ENCODE measurements around the gene RAMP3.

Gene RAMP3

DNA sequence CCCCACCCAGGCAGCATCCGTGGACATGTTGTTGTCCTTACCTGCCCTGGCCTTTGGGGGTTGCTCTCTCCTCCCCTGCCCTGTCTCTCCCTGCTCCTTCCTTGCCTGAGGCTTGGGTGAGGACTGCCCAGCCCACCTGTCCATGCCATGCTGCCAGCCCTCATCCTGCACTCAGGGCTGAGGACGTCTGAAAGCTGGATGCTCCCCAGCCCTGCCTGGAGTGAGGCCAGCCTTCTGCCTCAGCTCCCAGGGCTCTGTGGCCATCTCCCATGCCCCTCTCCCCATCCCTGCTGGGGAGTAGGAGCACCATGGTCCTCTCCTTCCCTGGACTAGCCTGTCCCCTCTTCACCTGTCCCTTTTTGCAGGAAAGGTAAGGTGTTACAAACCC, 68.4 kb downstream of the RAMP3 start:
- DNase-seq, result no peak

DNA sequence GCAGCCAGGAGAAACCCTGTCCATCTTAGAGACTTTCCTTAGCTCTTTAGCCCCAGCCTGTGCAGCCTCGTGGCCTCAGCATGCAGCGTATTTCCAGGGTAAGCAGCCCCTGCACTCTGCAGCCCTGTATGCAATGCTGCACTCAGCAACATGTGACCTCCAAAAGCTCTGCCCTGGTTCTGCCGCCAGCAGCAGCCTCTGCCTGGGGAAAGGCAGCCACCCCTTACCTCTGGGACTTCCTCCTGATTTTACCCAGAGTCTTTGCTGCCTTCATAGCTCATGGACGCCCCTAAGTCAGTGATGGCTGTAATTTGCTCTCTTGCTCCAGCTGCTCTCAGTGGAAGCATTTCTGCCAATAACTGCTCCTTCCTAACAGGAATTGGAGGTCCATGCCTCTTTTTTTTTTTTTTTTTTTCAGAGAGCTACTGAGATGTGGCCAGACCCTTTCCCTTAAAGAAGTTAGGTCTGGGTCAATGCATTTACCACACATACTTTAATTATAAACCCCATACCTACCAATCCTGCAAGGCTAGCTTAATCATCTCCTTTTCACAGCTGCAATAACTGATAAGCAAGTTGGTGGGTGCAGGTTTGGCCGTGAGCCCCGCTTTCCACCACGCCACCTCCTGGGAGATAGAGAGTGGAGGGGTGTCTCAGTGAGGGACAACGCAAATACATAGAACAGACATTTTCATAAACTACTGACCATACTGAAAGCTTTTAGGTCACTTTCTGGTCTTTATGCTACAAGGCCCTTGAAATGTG, 71.7 kb downstream of the RAMP3 start:
- DNase-seq, result no peak

DNA sequence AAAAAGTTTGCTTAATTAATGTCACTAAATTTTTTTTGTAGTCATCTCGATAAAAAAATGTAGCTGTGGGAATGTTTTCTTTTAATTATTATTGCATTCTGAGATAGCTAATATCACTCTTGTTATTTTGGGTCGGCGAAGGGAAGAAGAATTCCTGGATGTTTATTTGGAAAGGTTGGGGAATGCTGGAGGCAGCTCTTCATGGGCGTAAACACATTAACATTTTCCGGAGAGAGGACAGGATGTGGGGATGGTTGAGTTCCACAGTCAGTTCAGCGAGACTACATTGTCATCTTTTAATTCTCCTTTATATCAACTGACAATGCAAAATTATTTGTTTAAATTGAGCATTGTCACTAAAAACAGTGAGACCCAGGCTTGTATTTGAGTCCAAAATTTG, 72.5 kb downstream of the RAMP3 start:
- DNase-seq, result no peak

DNA sequence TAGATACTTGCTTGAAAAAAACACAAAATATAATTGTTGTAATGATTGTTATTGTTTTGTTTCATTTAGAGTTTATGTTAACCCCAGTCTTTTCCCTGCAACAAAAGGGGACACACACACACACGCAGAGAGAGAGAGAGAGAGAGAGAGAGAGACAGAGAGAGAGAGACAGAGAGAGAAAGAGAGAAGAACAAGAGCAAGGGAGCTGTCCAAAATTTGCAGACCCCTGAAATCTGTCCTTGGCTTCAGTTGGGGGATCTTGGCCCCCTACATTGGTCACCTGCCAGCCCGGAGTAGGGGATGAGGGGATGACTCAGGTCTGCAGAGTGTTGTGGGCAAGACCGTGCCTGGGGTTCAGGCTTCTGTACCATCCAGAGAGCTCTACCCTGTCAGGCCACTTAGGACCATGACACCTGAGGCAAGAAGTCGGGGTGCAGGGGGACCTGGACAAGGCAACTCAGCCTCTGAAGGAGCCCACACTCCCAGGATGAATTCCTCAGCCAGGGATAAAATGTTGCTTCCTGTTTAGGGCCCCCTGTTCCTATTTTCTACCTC, 73.1 kb downstream of the RAMP3 start:
- no peak for DNase-seq

DNA sequence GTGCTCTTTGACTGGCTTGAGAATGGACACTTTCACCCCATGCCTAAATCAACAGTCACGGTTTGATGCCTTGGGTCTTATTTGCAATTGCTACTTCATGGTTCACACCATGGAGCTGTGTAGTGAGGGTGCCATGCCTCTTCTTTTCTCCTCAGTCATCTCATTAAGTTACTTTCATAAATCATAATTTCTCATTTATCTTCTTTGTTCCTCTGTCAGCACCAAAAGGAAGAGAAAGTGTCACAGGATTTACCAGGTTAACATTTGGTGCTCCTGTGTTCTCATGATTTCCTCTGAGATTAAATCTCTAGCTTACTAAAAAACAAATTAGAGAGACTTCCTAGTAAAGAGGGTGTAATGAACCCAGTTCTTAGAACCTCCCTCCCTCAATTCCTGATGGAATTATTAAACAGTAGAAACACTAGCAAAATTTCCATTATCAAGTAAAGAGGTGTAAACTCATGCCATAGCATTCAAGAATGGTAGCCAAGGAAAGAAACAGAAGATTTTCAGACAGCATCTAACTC, 75.7 kb downstream of the RAMP3 start:
- no peak for DNase-seq

All from GDM1 (cell line).